Caco-2 (cell line): Measurements from ENCODE around the gene ARRDC2. TPM values are rescaled to one million over a fixed set of nuclear protein-coding genes. Genes with fewer than 3 reads are reported as not detected.
A peak's percentile ranks its signal among the peaks of the same experiment; 100 is the strongest.

Source experiments
- Bru-seq: library from RNA; stranded (reverse); fragments of 400-500 nt; gene quantifications from one replicate; lab custom pipeline; 2021; lab: Mats Ljungman, UMichigan
- BruChase-seq, 2 experiments: library from RNA; stranded (reverse); fragments of 400-500 nt; gene quantifications; one replicate each; lab custom pipeline; 2021; lab: Mats Ljungman, UMichigan
- BruUV-seq: library from RNA; stranded (reverse); fragments of 400-500 nt; replicated peaks from 2 replicates; lab custom pipeline; 2021; lab: Mats Ljungman, UMichigan
- CTCF ChIA-PET: fragments of 300-600 bp; sonication (Branson Sonifier 250); formaldehyde crosslinking; loops from one replicate; lab custom pipeline; 2022; ENCODE audit warnings: antibody characterized with exemption; lab: Charles Lee
- POLR2A ChIA-PET: fragments of 300-600 bp; sonication (Branson Sonifier 250); formaldehyde crosslinking; loops from one replicate; lab custom pipeline; 2022; ENCODE audit warnings: antibody characterized with exemption; lab: Charles Lee
- DNase-seq, 2 experiments: peaks; one replicate each; pipeline versions ENCODE4 v3.0.0 to v3.0.0-alpha.2; 2020 to 2022
- H3K27me3 ChIP-seq: replicated peaks from 2 replicates; pipeline ENCODE4 v1.6.0; 2011; ENCODE audit warnings: low read length; ENCODE audit not compliant: control insufficient read depth, insufficient read depth
- H3K36me3 ChIP-seq: 2 replicates; pipeline ENCODE4 v1.5.1; 2011; ENCODE audit warnings: low read length; ENCODE audit not compliant: control insufficient read depth, insufficient read depth
- H3K4me1 ChIP-seq: fragments of 250-450 bp; sonication (Bioruptor Pico); 2 replicates; pipeline ENCODE4 v1.5.1; 2020; ENCODE audit warnings: mild to moderate bottlenecking
- H3K4me3 ChIP-seq: 2 replicates; pipeline ENCODE4 v1.5.1; 2011; ENCODE audit warnings: low read depth, mild to moderate bottlenecking, control low read depth, low read length
- H3K9me3 ChIP-seq: fragments of 250-450 bp; sonication (Bioruptor Pico); 2 replicates; pipeline ENCODE4 v1.5.1; 2020; ENCODE audit warnings: mild to moderate bottlenecking, moderate library complexity
- H3K27ac Mint-ChIP-seq: one replicate; pipeline ENCODE4 v1.8.0; 2022; ENCODE audit warnings: mixed read lengths; ENCODE audit not compliant: unreplicated experiment
- H3K27me3 Mint-ChIP-seq: one replicate; pipeline ENCODE4 v1.8.0; 2022; ENCODE audit warnings: mixed read lengths; ENCODE audit not compliant: insufficient read depth, unreplicated experiment
- H3K36me3 Mint-ChIP-seq: one replicate; pipeline ENCODE4 v1.8.0; 2022; ENCODE audit warnings: mild to moderate bottlenecking, mixed read lengths; ENCODE audit not compliant: insufficient read depth, unreplicated experiment
- H3K4me1 Mint-ChIP-seq: one replicate; pipeline ENCODE4 v1.8.0; 2022; ENCODE audit warnings: low read depth, mixed read lengths; ENCODE audit not compliant: unreplicated experiment
- H3K4me3 Mint-ChIP-seq: one replicate; pipeline ENCODE4 v1.8.0; 2022; ENCODE audit warnings: mild to moderate bottlenecking, moderate library complexity, mixed read lengths; ENCODE audit not compliant: unreplicated experiment
- H3K9me3 Mint-ChIP-seq: one replicate; pipeline ENCODE4 v1.8.0; 2022; ENCODE audit warnings: mixed read lengths; ENCODE audit not compliant: unreplicated experiment
- CTCF ChIP-seq, 2 experiments: fragments of 200-600 bp in 1 of 2; IDR thresholded peaks; 1 replicate in 1 of 2; 2 replicates in 1 of 2; pipeline versions ENCODE4 v1.5.1 to v1.8.0; 2011 to 2022; ENCODE audit warnings: antibody characterized with exemption in 1 of 2, control low read depth in 1 of 2, inconsistent platforms in 1 of 2, low read depth in 1 of 2, low read length in 1 of 2, mild to moderate bottlenecking in 1 of 2, moderate library complexity in 1 of 2; ENCODE audit not compliant: insufficient read depth in 1 of 2, severe bottlenecking in 1 of 2, unreplicated experiment in 1 of 2
- intact Hi-C: fragments of 100-400 bp; cut with micrococcal nuclease; formaldehyde crosslinking; loops from one replicate; pipeline ENCODE4 v1.10.0; 2022; ENCODE audit not compliant: unreplicated experiment
- long read RNA-seq: library from polyadenylated mRNA; stranded (forward); transcript quantifications from one replicate; pipeline ENCODE4 v2.0.0, GENCODE V29; 2022
- total RNA-seq: library from RNA; stranded (reverse); gene quantifications from 2 replicates; pipeline ENCODE4 v1.2.3, GENCODE V29; 2022

Gene ARRDC2
- 6.0 and 6.5 TPM in 2 replicates for total RNA-seq
- Bru-seq, nascent RNA, result percentile 48 among the genes with signal in this experiment
- BruChase-seq, experiment 1, labeled RNA remaining after a 2-hour chase, result percentile 48 among the genes with signal in this experiment
- BruChase-seq, experiment 2, labeled RNA remaining after a 6-hour chase, result percentile 49 among the genes with signal in this experiment
- long read RNA-seq, transcript ARRDC2-202 (8 exons, 2,528 nt), result major isoform, 14 of 16 reads
- long read RNA-seq, partial matches to known transcripts, result 1 of 16 reads
- long read RNA-seq, other reads (novel, unspliced or antisense), result 0 of 16 reads

- Histone ChIP-seq H3K27me3 (no peaks in the 10 kb centered on the region), H3K9me3 (no peaks in the 10 kb centered on the region), H3K4me1 (no peaks in the 10 kb centered on the region), H3K4me3 (no peak within 1 kb of the TSS), H3K36me3 (peaks cover under 1% of the 10 kb centered on the region; the same call in 1 of the 2 replicates)
- peak within 1 kb of the TSS; percentile 35 for H3K27ac Mint-ChIP-seq
- DNase-seq, result no peak
- no peaks in the 10 kb centered on the region for H3K27me3 Mint-ChIP-seq
- peaks cover 8% of the 10 kb centered on the region for H3K4me1 Mint-ChIP-seq
- ChIA-PET CTCF (interaction anchor here (1.0 kb wide), 1 partner anchor 110 kb away, joined by 3 read pairs; no protein-coding TSS in a partner anchor), POLR2A (no interaction called here)
- H3K36me3 Mint-ChIP-seq, result peaks cover 14% of the 10 kb centered on the region
- BruUV-seq, result no TSS peak
- no peak within 1 kb of the TSS for H3K4me3 Mint-ChIP-seq
- no peak for TF ChIP-seq CTCF (IDR thresholded peaks at IDR 0.05; ENCODE audit: insufficient read depth in 1 of 2, low read depth in 1 of 2, low read length in 1 of 2, severe bottlenecking in 1 of 2, unreplicated experiment in 1 of 2)
- intact Hi-C loops, result loop anchor here (1.0 kb wide), 1 partner anchor 50 kb away; no protein-coding TSS in a partner anchor
- H3K9me3 Mint-ChIP-seq, result no peaks in the 10 kb centered on the region
These were observed at the start of gene ARRDC2 for GRCh38 chr19:18007917-18008673. Gene ARRDC2 (plus strand): TSS chr19:18008170. CDS start chr19:18008311, 141 bp downstream.

GRCh38 chr19:17963936-17964691 is 43.9 kb upstream of the ARRDC2 start:
- DNase-seq, result no peak
- peaks cover 8% of the 10 kb centered on the region; the same call in 1 of the 2 replicates for H3K4me1 ChIP-seq
- no TSS peak for BruUV-seq
- intact Hi-C loops, result no loop called here
- no peaks in the 10 kb centered on the region for H3K27me3 ChIP-seq
- no peak overlapping the region for H3K4me3 ChIP-seq
- no peak for TF ChIP-seq CTCF (IDR thresholded peaks at IDR 0.05; ENCODE audit: insufficient read depth in 1 of 2, low read depth in 1 of 2, low read length in 1 of 2, severe bottlenecking in 1 of 2, unreplicated experiment in 1 of 2)
- Mint-ChIP-seq H3K36me3 (no peaks in the 10 kb centered on the region), H3K9me3 (no peaks in the 10 kb centered on the region), H3K4me1 (no peaks in the 10 kb centered on the region), H3K4me3 (no peak overlapping the region), H3K27me3 (no peaks in the 10 kb centered on the region), H3K27ac (no peak overlapping the region)
- ChIA-PET CTCF (interaction anchor here (0.5 kb wide), 1 partner anchor 345 kb away, joined by 4 read pairs; no protein-coding TSS in a partner anchor), POLR2A (no interaction called here)
- no peaks in the 10 kb centered on the region for H3K9me3 ChIP-seq
- no peaks in the 10 kb centered on the region for H3K36me3 ChIP-seq
